Measurements from ENCODE around the gene UBE2G1. TPM values are rescaled to one million over a fixed set of nuclear protein-coding genes. Genes with fewer than 3 reads are reported as not detected.
A peak's percentile ranks its signal among the peaks of the same experiment; 100 is the strongest.

The UBE2G1 gene
- total and polyA plus RNA-seq, 9 of the 15 experiments (the other 6 are each of a cell fraction or from before 2014, with no cell fraction given), result 10.1 to 65.9 (median 29.7) TPM

- 58% methylated on average over 5 of the region's 5 CpGs for WGBS (ENCODE audit: insufficient coverage, low coverage, missing lambda C conversion rate)
- Histone ChIP-seq H3K79me2 (ENCODE audit: control insufficient read depth, insufficient read depth, low read length) (peaks cover 95% of the 10 kb centered on the region), H3K9me1 (ENCODE audit: control insufficient read depth, insufficient read depth, low read length) (no peaks in the 10 kb centered on the region), H3K27me3 (ENCODE audit: control insufficient read depth in 2 of 2, insufficient read depth in 2 of 2, low read length in 2 of 2) (no peaks in the 10 kb centered on the region), H3K4me3 (no peak overlapping the region), H3K27ac (ENCODE audit: extremely low read depth, low read depth, low read length) (no peak overlapping the region), H4K20me1 (replicated peaks; ENCODE audit: control insufficient read depth, insufficient read depth, low read length) (peaks cover 3% of the 10 kb centered on the region; the same call in 1 of the 2 replicates), H3K9ac (ENCODE audit: insufficient read depth in 1 of 2, low read depth in 2 of 2, low read length in 2 of 2) (no peak overlapping the region), H3K4me2 (ENCODE audit: insufficient read depth, low read length) (no peak overlapping the region), H3K4me1 (replicated peaks in 1 of 2; ENCODE audit: control insufficient read depth in 2 of 2, insufficient read depth in 2 of 2, low read length in 2 of 2) (peaks cover 3 to 5% of the 10 kb centered on the region in 2 experiments; a peak in 4 of 5 replicates), H2AFZ (ENCODE audit: low read depth, low read length) (no peak overlapping the region), H3K36me3 (ENCODE audit: control insufficient read depth, insufficient read depth, low read length) (peaks cover 10% of the 10 kb centered on the region; the same call in 2 of the 3 replicates), H3K9me3 (replicated peaks; ENCODE audit: control insufficient read depth, insufficient read depth, low read depth, low read length) (no peaks in the 10 kb centered on the region)
- intact Hi-C loops (cut with micrococcal nuclease), result no loop called here
- TF ChIP-seq POU5F1 (IDR thresholded peaks at IDR 0.05; ENCODE audit: borderline replicate concordance, low read depth, low read length, partially characterized antibody) (no peak), XRCC5 (IDR thresholded peaks at IDR 0.05; ENCODE audit: low read depth, low read length) (no peak), CBFB (CRISPR knock-in tag; IDR thresholded peaks at IDR 0.05) (no peak), E2F4 (CRISPR knock-in tag; IDR thresholded peaks at IDR 0.05; ENCODE audit: low read depth) (no peak), NFE2L1 (tag; IDR thresholded peaks at IDR 0.05; ENCODE audit: borderline replicate concordance, low read depth) (no peak), ILK (tag; IDR thresholded peaks at IDR 0.05; ENCODE audit: borderline replicate concordance, low read depth) (no peak), POLR2A (conservative IDR thresholded peaks at IDR 0.05) (no peak)
- POLR2A ChIA-PET, result interaction anchor here (1.1 kb wide), 1 partner anchor 10 kb away, joined by 3 read pairs; no protein-coding TSS in a partner anchor
- BruUV-seq (replicated peaks), result no TSS peak
- in situ Hi-C loops (cut with MboI), result no loop called here
- FAIRE-seq (no peak), ATAC-seq (no peak), DNase-seq (ENCODE audit: extremely low read depth in 1 of 4, low spot score in 3 of 4) (peak in 1 of 4 experiments; percentile 11)
- CTCF ChIA-PET (ENCODE audit: low intra/inter-chr PET ratio), result no interaction called here
These were observed 38.9 kb downstream of the UBE2G1 start for GRCh38 chr17:4327606-4328005.

Data from K562 (cell line).